ENCODE measurements around the gene WEE2. TPM values are rescaled to one million over a fixed set of nuclear protein-coding genes. Genes with fewer than 3 reads are reported as not detected.

WEE2 gene
- not detected for total RNA-seq

GRCh38 chr7:141708351-141708750 is at the start of gene WEE2:
Gene WEE2 (plus strand): TSS chr7:141708353. CDS start chr7:141708759, 406 bp downstream.

DNA sequence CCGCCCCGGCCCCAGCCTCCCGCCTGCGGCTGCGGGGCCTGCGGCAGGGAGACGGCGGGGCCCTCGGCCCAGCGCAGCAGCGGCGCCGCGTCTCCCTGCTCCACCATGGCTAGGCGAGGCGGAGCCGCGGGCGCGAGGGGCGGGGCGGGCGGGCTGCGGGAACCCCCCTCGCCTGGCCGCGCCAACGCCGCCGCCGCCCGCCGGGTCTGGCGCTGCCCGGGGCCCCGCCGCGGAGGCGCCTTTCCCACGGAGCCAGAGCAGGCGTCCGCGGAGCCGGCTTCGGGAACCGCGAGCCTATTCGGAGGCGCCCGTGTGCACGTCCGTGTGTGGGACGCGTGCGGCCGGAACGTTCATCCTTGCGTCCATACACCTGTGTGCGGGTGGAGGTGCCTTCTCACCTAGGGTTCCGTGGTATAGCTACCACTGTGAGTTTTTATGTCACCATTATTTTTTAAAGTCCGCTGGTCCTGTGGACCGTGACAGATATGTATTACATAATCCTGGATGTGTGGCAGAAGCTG is 6.0 kb upstream of the WEE2 start, which contains the start of gene DENND11:
Gene DENND11, minus strand, starts transcription at position 120 of the 521 bp plus-strand sequence. Its CDS starts 13 bp downstream, at position 107.

DNA sequence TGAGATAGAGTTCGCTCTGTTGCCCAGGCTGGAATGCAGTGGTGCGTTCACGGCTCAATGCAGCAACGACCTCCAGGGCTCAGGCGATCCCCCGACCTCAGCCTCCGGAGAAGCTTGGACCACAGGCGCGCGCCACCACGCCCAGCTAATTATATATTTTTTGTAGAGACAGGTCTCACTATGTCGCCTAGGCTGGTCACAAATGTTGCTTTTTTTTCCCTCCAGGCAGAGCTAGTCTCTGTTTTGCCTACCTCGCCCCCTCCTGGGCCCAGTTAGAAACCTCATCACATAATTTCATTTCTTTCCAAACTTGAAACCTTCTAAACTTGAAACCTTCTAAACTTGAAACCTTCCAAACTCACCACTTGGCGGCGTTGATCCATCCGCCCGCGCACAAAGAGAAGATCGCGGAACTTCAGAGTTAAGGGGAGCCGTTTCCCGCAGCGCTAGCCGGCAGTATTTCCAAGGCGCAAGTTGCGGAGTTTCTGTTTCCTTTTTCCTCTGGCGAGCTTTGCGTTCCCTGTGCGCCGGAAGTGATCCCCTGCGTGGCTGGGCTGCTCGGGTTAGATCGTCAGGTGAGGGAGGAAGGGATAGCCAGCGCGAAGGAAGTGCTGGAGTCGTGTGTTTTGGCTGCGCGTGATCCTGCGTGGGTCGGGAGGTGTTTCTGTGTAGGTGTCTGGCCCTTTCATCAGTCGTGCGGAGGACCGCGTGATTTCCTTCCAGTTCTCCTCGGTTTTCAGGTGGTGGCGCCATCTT is 29.9 kb downstream of the WEE2 start, which contains the start of gene SSBP1:
Gene SSBP1, plus strand, starts transcription at position 523 of the 756 bp plus-strand sequence. CDS start 809 bp downstream, outside the sequence.

GRCh38 chr7:141763797-141764196 is 55.6 kb downstream of the WEE2 start, which contains the start of gene TAS2R3:
Gene TAS2R3 (plus strand): TSS chr7:141764097. CDS start chr7:141764159, 62 bp downstream.

DNA sequence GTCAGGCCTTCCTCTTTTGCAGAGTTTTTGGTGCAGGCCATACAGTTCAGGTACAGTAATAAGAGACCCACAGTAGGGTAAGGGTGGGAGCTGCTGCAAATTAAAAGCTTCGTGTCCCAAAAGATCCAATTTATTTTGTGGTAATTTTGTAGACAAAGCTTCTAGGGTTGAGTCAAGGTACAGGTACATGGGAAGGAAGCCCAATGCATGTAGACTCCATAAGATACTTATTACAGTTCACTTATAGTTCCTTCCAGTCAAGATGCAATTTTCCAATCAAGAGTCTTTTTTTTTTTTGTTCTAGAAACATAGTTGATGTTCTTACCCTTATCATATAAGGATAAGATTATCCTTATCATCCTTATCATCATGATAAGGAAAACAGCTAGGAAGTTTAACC is 68.2 kb downstream of the WEE2 start, which contains the start of gene TAS2R4:
Gene TAS2R4, plus strand, starts transcription at position 301 of the 400 bp plus-strand sequence. CDS start 1,815 bp downstream, outside the sequence.

Other genes with a start within 250 kb of the WEE2 start
- gene AGK, start 156.9 kb upstream of the WEE2 start, total RNA-seq, result 10 to 100 TPM; 42.0 to 42.9 TPM
- 10 to 100 TPM; 36.6 to 36.7 TPM for gene DENND11, start 6.2 kb upstream of the WEE2 start, total RNA-seq
- 100 to 1,000 TPM; 111 to 116 TPM for gene SSBP1, start 30.0 kb downstream of the WEE2 start, total RNA-seq
- 1 to 10 TPM; 1.3 to 1.5 TPM for gene TAS2R3, start 55.7 kb downstream of the WEE2 start, total RNA-seq
- gene TAS2R4, start 68.3 kb downstream of the WEE2 start, total RNA-seq, result 1 to 10 TPM in 1 of 2 experiments, under 1 TPM in 1; 0.70 to 1.1 TPM
- gene TAS2R5, start 81.9 kb downstream of the WEE2 start, total RNA-seq, result 1 to 10 TPM; 1.3 to 1.5 TPM
- not detected for gene PRSS37, start 133.1 kb downstream of the WEE2 start, total RNA-seq
- gene OR9A4, start 208.0 kb downstream of the WEE2 start, total RNA-seq, result not detected
- not detected for gene CLEC5A, start 238.6 kb downstream of the WEE2 start, total RNA-seq